Muscle of leg (tissue), 11 donors: ENCODE data around the gene VSTM2B. TPM values are rescaled to one million over a fixed set of nuclear protein-coding genes. Genes with fewer than 3 reads are reported as not detected.

Experiments
- DNase-seq: peaks from one replicate; pipeline ENCODE4 v3.0.0; 2013
- H3K27ac ChIP-seq: one replicate; pipeline ENCODE4 v1.5.1; 2013; ENCODE audit warnings: mild to moderate bottlenecking, low read length, control low read depth
- H3K27me3 ChIP-seq: one replicate; pipeline ENCODE4 v1.6.1; 2013; ENCODE audit warnings: low read length; ENCODE audit not compliant: control insufficient read depth, insufficient read depth
- H3K36me3 ChIP-seq: one replicate; pipeline ENCODE4 v1.6.1; 2013; ENCODE audit warnings: low read length; ENCODE audit not compliant: control insufficient read depth, insufficient read depth
- H3K4me1 ChIP-seq: one replicate; pipeline ENCODE4 v1.6.1; 2013; ENCODE audit warnings: low read length; ENCODE audit not compliant: control insufficient read depth, insufficient read depth
- H3K4me3 ChIP-seq: one replicate; pipeline ENCODE4 v1.5.1; 2013; ENCODE audit warnings: low read length, control low read depth
- H3K9me3 ChIP-seq: replicated peaks from 2 replicates; pipeline ENCODE4 v1.6.1; 2013; ENCODE audit warnings: low read depth, low read length; ENCODE audit not compliant: control insufficient read depth
- whole genome bisulfite sequencing: methylation state at CpG from one replicate; pipeline ENCODE4 v1.1.5; 2013; ENCODE audit warnings: missing lambda C conversion rate; ENCODE audit not compliant: insufficient coverage; 5-methylcytosine and 5-hydroxymethylcytosine counted together
- polyA plus RNA-seq, 8 donors: library from polyadenylated mRNA; unstranded; fragments of 120-200 nt; gene quantifications; one replicate each; pipeline versions ENCODE4 v1.2.1 to v1.2.3, GENCODE V29; 2013; ENCODE audit warnings: inconsistent platforms in 1 of 8, low replicate concordance in 1 of 8; ENCODE audit not compliant: insufficient read length in 8 of 8, insufficient read depth in 1 of 8
- total RNA-seq: library from RNA; stranded (reverse); fragments of 120-200 nt; gene quantifications from one replicate; pipeline ENCODE4 v1.2.4, GENCODE V29; 2013

The VSTM2B gene
- total and polyA plus RNA-seq, 9 donors = 0.09 to 0.28 (median 0.15) TPM; not detected in 3

DNA sequence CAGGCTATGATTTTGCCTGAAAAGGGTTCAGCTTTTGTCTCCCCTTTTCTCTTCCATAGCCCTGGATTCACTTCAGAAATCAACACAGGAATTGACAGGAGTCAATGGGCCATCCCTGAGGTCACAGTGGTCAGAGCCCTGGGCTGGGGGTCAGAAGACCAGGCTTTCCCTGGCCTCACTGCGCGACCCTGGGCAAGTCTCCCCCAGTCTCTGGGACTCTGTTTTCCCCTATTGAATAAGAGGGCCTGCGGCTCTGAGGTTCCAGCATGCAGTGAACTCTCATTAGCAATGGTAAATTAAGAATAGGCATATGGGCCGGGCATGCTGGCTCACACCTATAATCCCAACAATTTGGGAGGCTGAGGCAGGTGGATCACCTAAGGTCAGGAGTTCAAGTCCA is 30.7 kb upstream of the VSTM2B start:
- Histone ChIP-seq H3K9me3 (no peaks in the 10 kb centered on the region), H3K4me3 (no peak overlapping the region), H3K27me3 (peaks cover 16% of the 10 kb centered on the region), H3K4me1 (peaks cover 6% of the 10 kb centered on the region), H3K36me3 (no peaks in the 10 kb centered on the region), H3K27ac (no peak overlapping the region)
- 100% methylated on average over 2 of the region's 4 CpGs for WGBS
- DNase-seq = no peak

DNA sequence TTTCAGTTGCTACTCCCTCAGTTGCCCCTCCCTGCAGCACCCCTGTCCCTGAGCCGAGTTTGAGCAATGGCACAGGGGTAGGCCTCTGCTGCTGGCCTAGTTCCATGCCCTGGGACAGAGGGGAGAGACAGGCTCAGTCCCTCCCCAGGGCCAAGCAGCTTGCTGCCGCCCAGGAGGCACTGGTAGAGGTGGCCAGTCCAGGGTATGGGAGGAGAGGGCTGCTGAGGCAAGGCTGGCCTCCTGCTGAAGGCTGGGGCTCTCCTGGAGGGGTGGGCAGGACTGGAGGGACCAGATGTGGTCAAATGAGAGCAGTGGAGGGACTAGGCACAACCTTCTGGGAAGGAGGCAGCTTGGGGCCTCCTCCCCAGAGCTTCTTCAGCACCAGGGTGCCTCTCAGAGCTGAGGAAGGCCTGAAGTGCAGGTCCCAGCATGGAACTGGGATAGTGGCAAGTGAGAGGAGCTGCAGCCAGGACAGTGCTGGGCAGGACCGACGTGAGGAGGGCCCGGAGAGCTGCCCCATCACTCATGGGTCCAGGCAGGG is 29.8 kb upstream of the VSTM2B start:
- no peak for DNase-seq
- no peaks in the 10 kb centered on the region for H3K9me3 ChIP-seq
- H3K27ac ChIP-seq = no peak overlapping the region
- H3K36me3 ChIP-seq = no peaks in the 10 kb centered on the region
- peaks cover 6% of the 10 kb centered on the region for H3K4me1 ChIP-seq
- H3K27me3 ChIP-seq = peaks cover 16% of the 10 kb centered on the region
- WGBS = 82% methylated on average over 5 of the region's 5 CpGs
- H3K4me3 ChIP-seq = no peak overlapping the region

DNA sequence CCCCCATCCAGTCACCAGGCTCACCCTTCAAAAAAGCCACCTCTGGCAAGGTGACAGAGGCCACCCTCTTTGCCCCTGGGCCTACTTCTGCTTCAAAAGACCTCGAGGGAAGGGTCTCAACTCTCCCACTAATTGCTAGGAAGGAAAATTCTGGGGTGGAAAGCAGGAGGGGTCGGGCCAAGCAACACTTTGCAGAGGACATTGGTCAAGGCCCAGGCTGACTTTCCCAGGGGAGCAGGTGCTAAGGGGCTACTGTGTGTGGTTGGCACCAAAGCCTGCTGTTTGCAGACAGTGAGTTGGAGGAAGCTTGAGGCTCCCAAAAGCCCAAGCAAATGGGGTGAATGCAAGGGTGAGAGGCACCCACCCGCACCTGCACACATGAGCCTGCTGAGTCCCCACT is 28.6 kb upstream of the VSTM2B start:
- Histone ChIP-seq H3K4me1 (peaks cover 3% of the 10 kb centered on the region), H3K9me3 (no peaks in the 10 kb centered on the region), H3K27me3 (peaks cover 8% of the 10 kb centered on the region), H3K4me3 (no peak overlapping the region), H3K27ac (no peak overlapping the region), H3K36me3 (no peaks in the 10 kb centered on the region)
- DNase-seq = no peak
- 88% methylated on average over 2 of the region's 3 CpGs for WGBS

DNA sequence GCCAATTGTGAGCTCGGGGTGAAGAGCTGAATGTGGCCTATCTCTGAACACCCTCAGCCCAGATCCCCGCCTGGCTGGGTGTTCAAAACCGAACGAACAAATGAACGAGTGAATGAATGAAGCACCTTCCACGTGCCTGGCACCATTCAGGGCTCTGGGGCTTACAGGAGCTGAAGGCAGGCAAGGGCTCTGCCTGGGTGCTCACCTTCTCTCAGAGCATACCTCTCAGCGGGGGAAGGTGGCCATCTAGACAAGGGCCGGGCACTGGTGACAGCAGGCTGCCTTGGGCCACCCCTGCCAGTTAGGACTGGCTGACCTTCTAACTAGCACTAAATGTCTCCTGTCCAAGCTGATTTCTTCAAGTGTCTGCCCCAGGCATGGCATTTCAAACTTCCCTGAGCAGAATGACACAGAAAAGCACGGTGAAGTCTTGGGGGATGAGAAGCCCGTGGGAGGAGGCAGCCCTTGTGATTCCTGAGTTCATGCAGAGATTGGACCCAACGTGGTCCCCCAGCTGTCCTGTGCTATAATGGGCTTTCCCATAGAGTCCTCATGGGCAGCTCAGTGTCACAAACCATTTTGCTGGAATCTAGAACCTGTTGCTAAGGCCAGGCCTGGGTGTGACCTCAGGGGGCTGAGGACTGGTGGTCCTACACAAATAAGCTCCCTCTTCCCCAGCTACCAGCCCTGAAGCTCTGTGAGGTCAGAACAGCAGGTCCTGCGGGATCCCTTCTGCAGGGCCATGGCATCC is 27.9 kb upstream of the VSTM2B start:
- Histone ChIP-seq H3K27ac (no peak overlapping the region), H3K36me3 (no peaks in the 10 kb centered on the region), H3K4me3 (no peak overlapping the region), H3K27me3 (peaks cover 7% of the 10 kb centered on the region), H3K9me3 (no peaks in the 10 kb centered on the region), H3K4me1 (peaks cover 2% of the 10 kb centered on the region)
- DNase-seq = no peak
- WGBS = 79% methylated on average over 10 of the region's 12 CpGs

- DNase-seq = no peak
- Histone ChIP-seq H3K27me3 (peaks cover 5% of the 10 kb centered on the region), H3K9me3 (no peaks in the 10 kb centered on the region), H3K4me3 (no peak overlapping the region), H3K4me1 (peaks cover 11% of the 10 kb centered on the region), H3K27ac (no peak overlapping the region), H3K36me3 (no peaks in the 10 kb centered on the region)
- 53% methylated on average over 13 of the region's 14 CpGs for WGBS
These were observed 26.4 kb upstream of the VSTM2B start for GRCh38 chr19:29499261-29499920.

GRCh38 chr19:29499921-29500590 is 25.7 kb upstream of the VSTM2B start:
- peaks cover 5% of the 10 kb centered on the region for H3K27me3 ChIP-seq
- no peaks in the 10 kb centered on the region for H3K9me3 ChIP-seq
- no peak for DNase-seq
- no peak overlapping the region for H3K27ac ChIP-seq
- H3K4me3 ChIP-seq = no peak overlapping the region
- H3K4me1 ChIP-seq = peaks cover 18% of the 10 kb centered on the region
- WGBS = 82% methylated on average over 17 of the region's 18 CpGs
- no peaks in the 10 kb centered on the region for H3K36me3 ChIP-seq

DNA sequence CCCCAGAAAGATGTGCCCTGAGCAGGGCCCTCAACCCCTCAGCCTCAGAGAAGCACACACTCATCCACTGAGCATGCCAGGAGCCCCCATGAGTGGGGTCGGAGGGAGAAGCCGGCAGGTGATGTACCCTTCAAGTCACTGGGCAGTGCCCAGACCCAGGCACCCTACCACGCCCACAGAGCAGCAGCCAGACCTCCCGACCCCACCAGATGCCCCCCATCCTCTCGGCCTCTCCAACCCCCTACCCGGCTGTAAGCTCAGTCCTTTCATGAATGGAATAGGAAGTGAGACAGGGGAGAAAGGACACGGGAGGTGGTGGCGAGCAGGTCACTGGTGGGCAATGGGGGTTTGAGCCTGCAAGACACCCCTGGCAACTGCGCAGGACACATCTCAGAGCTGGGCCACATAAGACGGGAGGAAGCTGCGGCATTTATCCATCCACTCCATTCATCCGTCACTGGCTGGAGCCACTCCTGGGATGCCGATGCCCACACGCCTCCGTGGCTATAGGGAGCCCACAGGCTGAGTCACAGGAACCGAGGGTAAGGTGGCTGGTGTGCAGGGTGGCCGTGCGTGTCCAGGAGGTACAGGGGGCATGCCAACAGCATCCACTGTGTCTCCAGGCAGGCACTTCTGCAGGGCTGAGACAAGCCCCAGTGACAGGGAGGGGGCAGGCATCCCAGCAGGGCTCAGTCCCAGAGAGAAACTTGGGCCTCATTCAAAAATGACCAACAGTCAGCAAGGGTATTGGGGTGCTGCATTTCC is 23.8 kb upstream of the VSTM2B start:
- Histone ChIP-seq H3K9me3 (no peaks in the 10 kb centered on the region), H3K4me1 (peaks cover 23% of the 10 kb centered on the region), H3K27me3 (peaks cover 5% of the 10 kb centered on the region), H3K27ac (no peak overlapping the region), H3K4me3 (no peak overlapping the region), H3K36me3 (no peaks in the 10 kb centered on the region)
- 87% methylated on average over 12 of the region's 18 CpGs for WGBS
- DNase-seq = no peak

- DNase-seq = no peak
- Histone ChIP-seq H3K9me3 (no peaks in the 10 kb centered on the region), H3K4me3 (no peak overlapping the region), H3K4me1 (peaks cover 23% of the 10 kb centered on the region), H3K36me3 (no peaks in the 10 kb centered on the region), H3K27ac (no peak overlapping the region), H3K27me3 (peaks cover 5% of the 10 kb centered on the region)
- 88% methylated on average over 2 of the region's 3 CpGs for WGBS
These were observed 23.3 kb upstream of the VSTM2B start for GRCh38 chr19:29502581-29502850.

DNA sequence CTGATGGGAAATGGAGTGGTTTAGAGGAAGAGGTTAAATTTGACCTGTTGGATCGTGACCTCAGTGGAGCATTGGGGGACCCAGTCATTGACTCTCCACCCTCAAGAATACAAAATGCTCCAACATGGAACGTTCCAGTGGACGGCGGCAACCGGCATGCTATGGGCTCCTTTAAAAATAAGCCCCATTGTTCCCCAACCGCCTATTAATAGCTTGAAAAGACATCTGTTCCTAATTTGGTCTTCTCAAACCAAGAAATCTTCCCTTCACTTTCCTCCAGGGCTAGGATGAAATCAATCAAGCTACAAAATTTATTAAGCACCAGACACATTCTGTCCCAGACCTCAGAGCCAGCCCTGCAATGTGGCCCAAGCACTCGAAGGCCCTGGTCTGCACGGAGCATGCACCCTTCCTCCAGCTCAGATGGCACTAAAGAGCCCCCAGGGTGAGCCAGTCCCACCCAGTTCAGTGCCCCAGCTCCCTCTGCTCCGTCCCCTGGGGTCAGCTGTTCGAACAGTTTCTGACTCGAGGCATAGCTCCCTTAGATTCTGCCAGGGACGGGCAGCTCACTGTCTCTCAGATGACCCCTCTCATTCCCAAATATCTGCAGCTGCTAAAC is 22.5 kb upstream of the VSTM2B start:
- no peaks in the 10 kb centered on the region for H3K9me3 ChIP-seq
- H3K36me3 ChIP-seq = no peaks in the 10 kb centered on the region
- no peak overlapping the region for H3K27ac ChIP-seq
- peak; percentile 67 for DNase-seq
- no peak overlapping the region for H3K4me3 ChIP-seq
- H3K27me3 ChIP-seq = peaks cover 3% of the 10 kb centered on the region
- H3K4me1 ChIP-seq = peaks cover 23% of the 10 kb centered on the region
- 39% methylated on average over 11 of the region's 12 CpGs for WGBS
